OCI-LY1 (cell line): ENCODE measurements around the gene PAWR.

ENCODE experiments used
- CTCF ChIP-seq: fragments of 200-600 bp; sonication (generic), shearing (Covaris generic); IDR thresholded peaks from 2 replicates; pipeline ENCODE4 v1.5.1; 2017; ENCODE audit warnings: mild to moderate bottlenecking, antibody characterized with exemption, low read length, moderate library complexity, mixed read lengths
- EZH2 ChIP-seq: fragments of 200-600 bp; sonication (generic), shearing (Covaris generic); IDR thresholded peaks from 2 replicates; pipeline ENCODE4 v1.8.0; 2017; ENCODE audit warnings: borderline replicate concordance, mixed run types, mild to moderate bottlenecking, antibody characterized with exemption, low read length, moderate library complexity, mixed read lengths

DNA sequence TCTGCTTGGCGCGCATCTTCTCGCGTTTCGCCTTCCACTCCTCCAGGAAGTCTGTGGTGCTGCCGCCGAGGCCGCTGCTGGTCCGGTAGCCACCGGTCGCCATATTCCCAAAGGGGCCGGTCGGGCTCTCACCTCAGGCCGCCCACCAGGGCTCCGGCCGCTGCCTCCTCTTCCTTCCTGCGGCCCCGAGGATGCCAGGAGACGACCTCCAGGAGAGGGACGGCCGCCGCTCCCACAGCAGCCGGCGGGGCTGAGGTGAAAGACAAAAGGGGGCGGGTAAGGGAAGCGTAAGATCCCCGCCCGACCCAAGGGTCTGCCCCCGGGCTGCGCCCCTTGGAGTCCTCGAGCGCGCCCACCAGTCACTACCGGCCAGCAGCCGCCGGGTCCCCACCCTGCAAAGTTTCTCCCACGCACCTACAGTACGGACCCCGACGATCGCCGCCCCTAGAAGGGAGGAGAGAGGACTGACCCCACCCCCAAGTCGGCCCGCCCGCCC is 574 bp downstream of the PAWR start:
- no peak for TF ChIP-seq CTCF
- TF ChIP-seq EZH2: no peak
